Stomach (tissue), 9 donors: ENCODE measurements around the gene ADAMTS6. TPM values are rescaled to one million over a fixed set of nuclear protein-coding genes. Genes with fewer than 3 reads are reported as not detected.

Experiments
- DNase-seq, 2 donors: peaks; one replicate each; pipeline versions ENCODE4 v3.0.0 to v3.0.0-alpha.2; 2013 to 2019
- H3K27ac ChIP-seq, 5 donors: fragments of 200-600 bp in 4 of 5; sonication (generic) in 4 of 5; one replicate each; pipeline ENCODE4 v1.5.1; 2013 to 2019; ENCODE audit warnings: mild to moderate bottlenecking in 1 of 5, moderate library complexity in 1 of 5
- H3K27me3 ChIP-seq, 3 donors: fragments of 200-600 bp; sonication (generic); one replicate each; pipeline ENCODE4 v1.5.1; 2017 to 2019; ENCODE audit warnings: mixed run types in 1 of 3
- H3K36me3 ChIP-seq, 4 donors: fragments of 200-600 bp; sonication (generic); 1 replicate in 3 of 4; 2 replicates in 1 of 4; pipeline ENCODE4 v1.5.1; 2016 to 2019
- H3K4me1 ChIP-seq, 4 donors: fragments of 200-600 bp; sonication (generic); one replicate each; pipeline ENCODE4 v1.5.1; 2016 to 2019
- H3K4me3 ChIP-seq, 4 donors: fragments of 200-600 bp; sonication (generic) in 3 of 4; one replicate each; pipeline ENCODE4 v1.5.1; 2016 to 2019; ENCODE audit warnings: mild to moderate bottlenecking in 1 of 4
- H3K9me3 ChIP-seq, 4 donors: fragments of 200-600 bp; sonication (generic); one replicate each; pipeline ENCODE4 v1.5.1; 2016 to 2019
- EP300 ChIP-seq: sonication (generic); formaldehyde crosslinking; IDR thresholded peaks from one replicate; pipeline ENCODE4 v1.6.1; 2017; ENCODE audit warnings: antibody characterized with exemption
- POLR2A ChIP-seq, 4 donors: fragments of 450-650 bp; IDR thresholded peaks; one replicate each; pipeline ENCODE4 v1.6.1; 2016; ENCODE audit warnings: antibody characterized with exemption in 4 of 4, control low read depth in 2 of 4, mild to moderate bottlenecking in 1 of 4, moderate library complexity in 1 of 4
- POLR2AphosphoS5 ChIP-seq, 3 donors: sonication (generic); formaldehyde crosslinking; IDR thresholded peaks; one replicate each; pipeline ENCODE4 v1.6.1; 2016; ENCODE audit warnings: antibody characterized with exemption in 3 of 3
- WGBS, 5 donors: extraction: QIAGEN DNeasy Blood & Tissue Kit in 3 of 5; methylation state at CpG; one replicate each; pipeline versions ENCODE4 v1.1.5 to v1.1.7; 2013 to 2018; 5-methylcytosine and 5-hydroxymethylcytosine counted together
- intact Hi-C: fragments of 100-400 bp; cut with DNase I; formaldehyde crosslinking; loops from one replicate; pipeline ENCODE4 v1.15.1; 2023; ENCODE audit warnings: low total_unique reads
- polyA plus RNA-seq, 3 donors: library from polyadenylated mRNA; stranded (reverse); fragments of 200-250 nt; gene quantifications; one replicate each; pipeline ENCODE4 v1.2.3, GENCODE V29; 2013
- total RNA-seq, 5 donors: library from RNA; depleted of rRNA; stranded (reverse); fragments of >200 nt; gene quantifications; one replicate each; pipeline versions ENCODE4 v1.1.0 to v1.2.3, GENCODE V29; 2014 to 2016
- TF ChIP-seq, protein P1 (sequence below), 7 experiments: fragments of 450-650 bp in 4 of 7; fragments of 200-600 bp in 3 of 7; sonication (generic) in 3 of 7; IDR thresholded peaks; one replicate each; pipeline ENCODE4 v1.5.1; 2016 to 2019; ENCODE audit warnings: antibody characterized with exemption in 7 of 7, control low read depth in 2 of 7, mild to moderate bottlenecking in 1 of 7
- donor health status: healthy with polysubstance abuse.
- donor health status: Bipolar disorder and iron deficiency.
- donor health status: healthy.

The ADAMTS6 gene
- total and polyA plus RNA-seq, 8 donors = 0.15 to 43.3 (median 0.58) TPM; not detected in 1

DNA sequence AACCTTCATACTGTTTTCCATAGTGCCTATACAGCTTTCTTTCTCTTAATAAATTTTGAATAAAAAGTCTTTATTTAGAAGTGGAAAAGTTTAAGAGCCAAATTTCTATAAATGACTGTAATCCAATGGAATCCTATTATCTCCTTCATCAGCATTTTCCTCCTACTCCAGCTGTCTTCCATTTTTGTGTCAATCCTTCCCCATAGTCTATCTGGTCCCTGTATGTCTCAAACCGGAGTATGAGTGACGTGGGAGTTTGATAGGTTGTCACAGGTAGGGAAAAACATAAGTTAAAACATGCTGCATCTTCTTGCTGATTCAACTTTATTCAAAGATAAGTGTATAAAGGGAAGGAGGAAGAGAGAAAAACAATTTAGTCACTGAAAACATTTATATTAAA lies 70.4 kb downstream of the ADAMTS6 start:
- TF ChIP-seq EP300 = no peak
- TF ChIP-seq POLR2AphosphoS5 (IDR thresholded peaks at IDR 0.05) = no peak
- no peak for TF ChIP-seq POLR2A (IDR thresholded peaks at IDR 0.05)
- TF ChIP-seq, protein P1, sequence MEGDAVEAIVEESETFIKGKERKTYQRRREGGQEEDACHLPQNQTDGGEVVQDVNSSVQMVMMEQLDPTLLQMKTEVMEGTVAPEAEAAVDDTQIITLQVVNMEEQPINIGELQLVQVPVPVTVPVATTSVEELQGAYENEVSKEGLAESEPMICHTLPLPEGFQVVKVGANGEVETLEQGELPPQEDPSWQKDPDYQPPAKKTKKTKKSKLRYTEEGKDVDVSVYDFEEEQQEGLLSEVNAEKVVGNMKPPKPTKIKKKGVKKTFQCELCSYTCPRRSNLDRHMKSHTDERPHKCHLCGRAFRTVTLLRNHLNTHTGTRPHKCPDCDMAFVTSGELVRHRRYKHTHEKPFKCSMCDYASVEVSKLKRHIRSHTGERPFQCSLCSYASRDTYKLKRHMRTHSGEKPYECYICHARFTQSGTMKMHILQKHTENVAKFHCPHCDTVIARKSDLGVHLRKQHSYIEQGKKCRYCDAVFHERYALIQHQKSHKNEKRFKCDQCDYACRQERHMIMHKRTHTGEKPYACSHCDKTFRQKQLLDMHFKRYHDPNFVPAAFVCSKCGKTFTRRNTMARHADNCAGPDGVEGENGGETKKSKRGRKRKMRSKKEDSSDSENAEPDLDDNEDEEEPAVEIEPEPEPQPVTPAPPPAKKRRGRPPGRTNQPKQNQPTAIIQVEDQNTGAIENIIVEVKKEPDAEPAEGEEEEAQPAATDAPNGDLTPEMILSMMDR (IDR thresholded peaks at IDR 0.05) = no peak
- no peaks in the 10 kb centered on the region for H3K27me3 ChIP-seq
- intact Hi-C loops = no loop called here
- no peak for DNase-seq
- H3K4me1 ChIP-seq = no peaks in the 10 kb centered on the region
- H3K36me3 ChIP-seq = no peaks in the 10 kb centered on the region
- peaks cover 0 to 10% (median 0%) of the 10 kb centered on the region in 4 donors for H3K9me3 ChIP-seq
- no peak overlapping the region for H3K27ac ChIP-seq
- 88 to 94% (median 92%) methylated on average over 2 of the region's 2 CpGs for WGBS, 5 donors
- H3K4me3 ChIP-seq = no peak overlapping the region

DNA sequence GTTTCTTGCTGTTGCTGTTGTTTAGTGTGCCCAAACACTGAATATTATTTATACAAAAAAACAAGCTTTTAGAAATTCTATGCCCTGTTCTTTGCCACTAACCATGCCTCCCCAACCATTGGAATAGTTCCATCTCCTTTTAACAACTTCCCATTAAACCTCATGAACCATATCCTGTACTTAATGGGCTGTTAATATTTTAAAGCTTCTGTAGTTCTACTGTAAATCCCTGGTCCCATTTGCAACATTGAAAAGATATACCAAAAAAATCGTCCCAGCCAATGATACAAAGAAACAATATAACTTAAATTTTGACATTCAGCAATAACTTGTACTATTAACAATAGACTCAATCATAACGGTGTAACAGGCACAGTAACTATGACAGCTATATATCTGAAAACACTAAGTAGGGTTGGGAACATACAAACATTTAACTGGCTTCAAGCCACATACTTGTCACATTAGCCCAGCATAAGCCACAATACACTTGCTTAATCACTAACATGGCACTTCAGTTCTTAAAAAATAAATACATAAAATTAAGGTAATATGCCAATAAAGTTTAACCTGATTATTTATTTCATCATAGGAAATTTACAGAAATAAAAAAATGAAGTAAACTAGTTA lies 86.1 kb downstream of the ADAMTS6 start:
- WGBS, 5 donors = 32 to 44% (median 43%) methylated on average over 2 of the region's 2 CpGs
- DNase-seq = no peak
- no peaks in the 10 kb centered on the region for H3K9me3 ChIP-seq
- H3K27ac ChIP-seq = no peak overlapping the region
- H3K4me1 ChIP-seq = peaks cover 0 to 4% (median 0%) of the 10 kb centered on the region in 4 donors
- H3K27me3 ChIP-seq = no peaks in the 10 kb centered on the region
- TF ChIP-seq POLR2AphosphoS5 (IDR thresholded peaks at IDR 0.05) (no peak), POLR2A (IDR thresholded peaks at IDR 0.05) (no peak), EP300 (no peak)
- TF ChIP-seq, protein P1 (IDR thresholded peaks at IDR 0.05) = no peak
- no peak overlapping the region for H3K4me3 ChIP-seq
- intact Hi-C loops = no loop called here
- no peaks in the 10 kb centered on the region for H3K36me3 ChIP-seq

DNA sequence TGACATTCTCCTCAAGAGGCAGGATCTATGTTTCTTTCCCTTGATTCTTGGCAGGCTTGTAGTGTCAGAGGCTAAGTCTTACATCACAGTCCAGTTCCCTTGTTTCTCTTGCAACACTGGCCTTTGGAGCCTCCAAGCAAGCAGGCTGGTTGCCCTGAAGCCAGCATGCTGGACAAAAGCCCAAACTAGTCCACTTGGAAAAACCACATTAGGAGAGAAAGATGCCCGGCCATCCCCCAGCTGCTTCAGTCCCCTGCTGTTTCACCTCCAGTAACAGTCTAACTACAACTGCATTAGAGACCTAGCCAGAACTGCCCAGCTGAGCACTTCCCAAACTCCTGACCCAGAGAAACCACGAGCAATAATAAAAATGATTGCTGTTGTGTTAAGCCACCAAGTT lies 87.6 kb downstream of the ADAMTS6 start:
- peak in 1 of 2 donors; percentile 19 for DNase-seq
- no peak for TF ChIP-seq POLR2A (IDR thresholded peaks at IDR 0.05)
- no peak for TF ChIP-seq EP300
- TF ChIP-seq POLR2AphosphoS5 (IDR thresholded peaks at IDR 0.05) = peak in 1 of 3 donors; percentile 46
- TF ChIP-seq, protein P1 (IDR thresholded peaks at IDR 0.05) = no peak
- H3K9me3 ChIP-seq = no peaks in the 10 kb centered on the region
- no peak overlapping the region for H3K4me3 ChIP-seq
- no peaks in the 10 kb centered on the region for H3K36me3 ChIP-seq
- no peaks in the 10 kb centered on the region for H3K27me3 ChIP-seq
- intact Hi-C loops = no loop called here
- WGBS, 5 donors = 60 to 83% (median 66%) methylated on average over 2 of the region's 2 CpGs
- peaks cover 0 to 4% (median 0%) of the 10 kb centered on the region in 4 donors for H3K4me1 ChIP-seq
- no peak overlapping the region for H3K27ac ChIP-seq

- H3K36me3 ChIP-seq = no peaks in the 10 kb centered on the region
- no peak overlapping the region for H3K27ac ChIP-seq
- intact Hi-C loops = no loop called here
- TF ChIP-seq, protein P1 (IDR thresholded peaks at IDR 0.05) = no peak
- TF ChIP-seq POLR2A (IDR thresholded peaks at IDR 0.05) (no peak), POLR2AphosphoS5 (IDR thresholded peaks at IDR 0.05) (no peak), EP300 (no peak)
- no peak overlapping the region for H3K4me3 ChIP-seq
- H3K4me1 ChIP-seq = peaks cover 0 to 4% (median 0%) of the 10 kb centered on the region in 4 donors
- H3K9me3 ChIP-seq = no peaks in the 10 kb centered on the region
- 75 to 94% (median 92%) methylated on average over 4 of the region's 4 CpGs for WGBS, 5 donors
- no peak for DNase-seq
- H3K27me3 ChIP-seq = no peaks in the 10 kb centered on the region
These were observed 90.1 kb downstream of the ADAMTS6 start for GRCh38 chr5:65391591-65391990.
